ENCODE data around the gene RAB26.
"Not testable (repeated sequence)": the region's sequence is repeated elsewhere in the genome, so short reads cannot be mapped to it uniquely, and the experiment has no call there.

The RAB26 gene

GRCh38 chr16:2200313-2200712 is 51.9 kb downstream of the RAB26 start:
- DNase-seq, result no peak

GRCh38 chr16:2203119-2203688 is 54.8 kb downstream of the RAB26 start:
- DNase-seq, result not testable (repeated sequence)
